AG04450 (cell line): Measurements from ENCODE around the gene PKD1. TPM values are rescaled to one million over a fixed set of nuclear protein-coding genes. Genes with fewer than 3 reads are reported as not detected.

ENCODE experiments used
- CTCF ChIA-PET: fragments of 300-600, 350-600 bp; formaldehyde crosslinking; extraction: SDS; loops from one replicate; lab custom pipeline; 2022; ENCODE audit warnings: antibody characterized with exemption, inconsistent platforms; lab: Charles Lee
- POLR2A ChIA-PET: fragments of 350-600 bp; formaldehyde crosslinking; extraction: SDS; loops from one replicate; lab custom pipeline; 2021; ENCODE audit warnings: antibody characterized with exemption, inconsistent platforms; lab: Yijun Ruan, JAX
- DNase-seq: peaks from one replicate; pipeline ENCODE4 v3.0.0-alpha.2; 2011; ENCODE audit warnings: low read depth, low spot score
- H3K27ac ChIP-seq: one replicate; pipeline ENCODE4 v1.5.1; 2012; ENCODE audit warnings: low read depth, low read length, control low read depth
- H3K27me3 ChIP-seq: one replicate; pipeline ENCODE4 v1.6.0; 2012; ENCODE audit warnings: low read length; ENCODE audit not compliant: control insufficient read depth, insufficient read depth
- H3K4me3 ChIP-seq: 2 replicates; pipeline ENCODE4 v1.5.1; 2011; ENCODE audit warnings: mild to moderate bottlenecking, low read depth, low read length, control low read depth
- H3K9me3 ChIP-seq: 2 replicates; pipeline ENCODE4 v1.5.1; 2012; ENCODE audit warnings: low read length; ENCODE audit not compliant: control insufficient read depth, insufficient read depth
- polyA plus RNA-seq: library from polyadenylated mRNA; depleted of rRNA; stranded (reverse); fragments of >200 nt; gene quantifications from 2 replicates; pipeline ENCODE4 v1.2.3, GENCODE V29; 2011
- TF ChIP-seq, protein P1 (sequence below): IDR thresholded peaks from 2 replicates; pipeline ENCODE4 v1.5.1; 2011; ENCODE audit warnings: low read depth, low read length, control low read depth, inconsistent platforms

PKD1 gene
- polyA plus RNA-seq, 1 experiment: 16.1 TPM

DNA sequence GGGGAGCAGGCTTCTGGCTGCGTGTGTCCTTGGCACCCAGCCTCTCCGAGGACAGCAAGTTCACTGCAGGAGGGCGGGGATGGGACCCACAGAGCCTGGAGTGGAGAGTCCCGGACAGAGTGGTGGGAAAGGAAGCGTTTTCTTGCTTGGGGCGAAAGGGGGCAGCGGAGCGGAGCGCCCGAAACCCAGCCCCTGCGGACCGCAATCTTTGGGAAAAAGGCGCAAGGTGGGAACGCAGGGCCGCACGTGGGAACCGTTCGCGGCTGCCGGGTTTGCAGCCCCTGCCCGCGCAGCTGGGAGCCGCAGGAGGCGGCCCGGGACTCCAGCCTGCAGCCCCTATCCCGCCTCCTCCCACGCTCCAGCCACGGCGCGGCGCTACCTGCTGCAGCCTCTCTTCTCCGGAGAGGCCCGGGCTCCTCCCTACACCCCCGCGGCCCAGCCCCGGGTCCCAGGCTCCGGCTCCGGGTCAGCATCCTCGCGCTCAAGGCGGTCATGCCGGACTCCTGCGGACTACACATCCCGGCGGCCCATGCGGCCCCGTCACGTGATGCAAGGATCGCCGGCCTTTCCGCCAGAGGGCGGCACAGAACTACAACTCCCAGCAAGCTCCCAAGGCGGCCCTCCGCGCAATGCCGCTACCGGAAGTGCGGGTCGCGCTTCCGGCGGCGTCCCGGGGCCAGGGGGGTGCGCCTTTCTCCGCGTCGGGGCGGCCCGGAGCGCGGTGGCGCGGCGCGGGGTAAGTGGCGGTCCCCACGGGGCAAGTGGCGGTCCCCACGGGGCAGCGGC, 88.2 kb downstream of the PKD1 start, which contains the start of the genes NTHL1 and TSC2:
TSS of gene NTHL1 (minus strand) at position 505 of the 786 bp plus-strand sequence. CDS start at position 494, 11 bp downstream.
TSS of gene TSC2 (plus strand) at position 656 of the 786 bp plus-strand sequence. CDS start 631 bp downstream, outside the sequence.
- ChIA-PET CTCF (interaction anchor here (1.0 to 4.0 kb wide), 3 partner anchors 12 to 93 kb away, joined by 3 to 19 read pairs (median 5); no protein-coding TSS in a partner anchor), POLR2A (interaction anchor here (0.6 to 1.8 kb wide), 8 partner anchors 12 to 108 kb away, joined by 3 to 12 read pairs (median 5); partner anchors contain the start of genes RPS2, TBL3 and TRAF7)
- Histone ChIP-seq H3K27me3 (no peaks in the 10 kb centered on the region), H3K27ac (peak within 1 kb of the TSS; percentile 31), H3K9me3 (no peaks in the 10 kb centered on the region; the same call in 1 of the 2 replicates), H3K4me3 (peak within 1 kb of the TSS; percentile 85)
- TF ChIP-seq, protein P1, sequence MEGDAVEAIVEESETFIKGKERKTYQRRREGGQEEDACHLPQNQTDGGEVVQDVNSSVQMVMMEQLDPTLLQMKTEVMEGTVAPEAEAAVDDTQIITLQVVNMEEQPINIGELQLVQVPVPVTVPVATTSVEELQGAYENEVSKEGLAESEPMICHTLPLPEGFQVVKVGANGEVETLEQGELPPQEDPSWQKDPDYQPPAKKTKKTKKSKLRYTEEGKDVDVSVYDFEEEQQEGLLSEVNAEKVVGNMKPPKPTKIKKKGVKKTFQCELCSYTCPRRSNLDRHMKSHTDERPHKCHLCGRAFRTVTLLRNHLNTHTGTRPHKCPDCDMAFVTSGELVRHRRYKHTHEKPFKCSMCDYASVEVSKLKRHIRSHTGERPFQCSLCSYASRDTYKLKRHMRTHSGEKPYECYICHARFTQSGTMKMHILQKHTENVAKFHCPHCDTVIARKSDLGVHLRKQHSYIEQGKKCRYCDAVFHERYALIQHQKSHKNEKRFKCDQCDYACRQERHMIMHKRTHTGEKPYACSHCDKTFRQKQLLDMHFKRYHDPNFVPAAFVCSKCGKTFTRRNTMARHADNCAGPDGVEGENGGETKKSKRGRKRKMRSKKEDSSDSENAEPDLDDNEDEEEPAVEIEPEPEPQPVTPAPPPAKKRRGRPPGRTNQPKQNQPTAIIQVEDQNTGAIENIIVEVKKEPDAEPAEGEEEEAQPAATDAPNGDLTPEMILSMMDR: peak; percentile 44
- peak; percentile 88 for DNase-seq

DNA sequence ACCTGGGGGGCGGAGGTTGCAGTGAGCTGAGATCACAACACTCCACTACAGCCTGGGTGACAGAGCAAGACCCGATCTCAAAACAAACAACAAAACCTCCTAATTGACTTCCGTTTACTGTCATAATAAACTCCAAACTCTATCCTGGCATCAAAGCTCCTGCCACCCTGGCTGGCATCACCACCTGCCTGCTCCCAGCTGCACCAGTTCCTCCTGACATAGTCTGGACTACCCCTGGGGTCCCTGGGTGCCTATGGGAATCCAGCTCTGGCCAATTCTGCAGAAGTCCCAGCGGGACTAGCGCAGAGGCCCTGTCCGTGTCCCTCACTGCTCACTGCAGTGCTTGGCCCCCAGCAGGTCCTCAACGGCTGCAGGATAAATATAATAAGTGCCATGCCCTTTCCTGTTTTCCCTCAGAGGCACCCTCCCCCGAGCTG, 88.8 kb downstream of the PKD1 start:
- H3K27me3 ChIP-seq: no peaks in the 10 kb centered on the region
- H3K9me3 ChIP-seq: no peaks in the 10 kb centered on the region; the same call in 1 of the 2 replicates
- no peak overlapping the region for H3K27ac ChIP-seq
- no peak for DNase-seq
- ChIA-PET POLR2A (interaction anchor here (1.3 to 1.8 kb wide), 5 partner anchors 11 to 108 kb away, joined by 5 to 12 read pairs (median 7); partner anchors contain the start of genes RPS2 and TRAF7), CTCF (interaction anchor here (1.4 to 4.0 kb wide), 2 partner anchors 25 to 94 kb away, joined by 5 to 19 read pairs; no protein-coding TSS in a partner anchor)
- TF ChIP-seq, protein P1: no peak
- H3K4me3 ChIP-seq: peak overlapping the region; percentile 85

DNA sequence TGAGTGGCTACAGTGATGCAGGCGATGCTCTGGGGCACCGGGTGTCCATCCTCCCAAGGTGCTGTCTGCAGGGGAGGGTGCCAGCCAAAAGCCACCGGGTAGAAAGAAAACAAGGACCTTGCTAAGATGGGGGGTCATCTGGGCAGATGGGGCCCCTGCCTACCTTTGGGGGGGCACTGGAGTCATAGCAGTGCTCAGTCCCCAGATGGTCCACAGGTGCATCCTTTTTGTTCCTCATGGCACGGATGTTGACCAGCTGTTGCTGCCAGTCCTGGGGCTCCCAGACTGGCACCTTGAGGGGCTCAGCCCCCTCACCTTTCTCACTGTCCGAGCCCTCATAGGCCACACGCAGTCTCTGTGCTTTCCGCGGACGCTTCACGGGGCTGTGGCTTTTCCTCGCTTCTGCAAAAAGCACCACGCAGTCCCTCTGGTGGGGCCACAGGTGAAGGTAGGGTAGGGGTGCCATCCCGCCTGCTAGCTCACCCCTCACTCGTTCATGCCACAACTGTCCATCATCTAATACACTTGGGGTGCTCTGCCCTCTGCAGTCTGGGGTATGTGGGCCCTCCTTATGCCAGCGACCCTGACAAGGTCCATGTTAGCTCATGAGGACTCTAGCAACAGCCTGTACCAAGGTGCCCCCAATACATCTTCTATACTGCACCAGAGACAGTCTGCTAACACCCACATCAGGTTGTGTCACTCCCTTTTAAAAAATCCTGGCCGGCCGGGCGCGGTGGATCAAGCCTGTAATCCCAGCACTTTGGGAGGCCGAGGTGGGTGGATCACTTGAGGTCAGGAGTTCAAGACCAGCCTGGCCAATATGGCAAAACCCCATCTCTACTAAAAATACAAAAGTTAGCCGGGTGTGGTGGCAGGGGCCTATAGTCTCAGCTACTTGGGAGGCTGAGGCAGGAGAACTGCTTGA, 89.5 kb downstream of the PKD1 start:
- DNase-seq: no peak
- POLR2A ChIA-PET: no interaction called here
- TF ChIP-seq, protein P1: no peak
- Histone ChIP-seq H3K4me3 (no peak overlapping the region; the same call in 1 of the 2 replicates), H3K27me3 (no peaks in the 10 kb centered on the region), H3K9me3 (no peaks in the 10 kb centered on the region; the same call in 1 of the 2 replicates), H3K27ac (no peak overlapping the region)
- CTCF ChIA-PET: interaction anchor here (0.9 to 4.0 kb wide), 3 partner anchors 24 to 95 kb away, joined by 3 to 19 read pairs (median 5); no protein-coding TSS in a partner anchor

DNA sequence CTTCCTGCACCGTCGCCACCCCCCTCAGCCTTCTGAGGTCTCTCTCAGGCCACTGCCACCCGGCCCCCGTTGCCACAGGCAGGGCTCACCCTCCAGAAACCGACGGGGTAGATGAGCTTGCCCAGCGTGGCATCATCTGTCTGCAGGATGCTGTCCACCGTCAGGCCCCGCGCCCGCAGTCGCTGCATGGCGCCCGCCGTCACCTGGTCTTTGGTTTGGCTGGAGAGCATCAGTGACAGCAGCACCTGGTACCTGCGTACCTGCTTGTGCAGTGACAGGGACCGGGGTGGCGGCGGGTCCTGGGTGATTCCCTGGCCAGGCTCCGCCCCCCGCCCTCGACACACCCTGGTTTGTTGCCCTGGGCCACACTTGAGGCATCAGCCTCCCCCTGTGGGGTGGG, 91.2 kb downstream of the PKD1 start:
- POLR2A ChIA-PET: no interaction called here
- CTCF ChIA-PET: interaction anchor here (1.5 kb wide), 1 partner anchor 97 kb away, joined by 4 read pairs; no protein-coding TSS in a partner anchor
- peak overlapping the region; percentile 11 for H3K27ac ChIP-seq
- H3K4me3 ChIP-seq: no peak overlapping the region
- H3K27me3 ChIP-seq: no peaks in the 10 kb centered on the region
- TF ChIP-seq, protein P1: no peak
- DNase-seq: no peak
- no peaks in the 10 kb centered on the region; the same call in 1 of the 2 replicates for H3K9me3 ChIP-seq
